ENCODE results near the gene NELFB.

DNA sequence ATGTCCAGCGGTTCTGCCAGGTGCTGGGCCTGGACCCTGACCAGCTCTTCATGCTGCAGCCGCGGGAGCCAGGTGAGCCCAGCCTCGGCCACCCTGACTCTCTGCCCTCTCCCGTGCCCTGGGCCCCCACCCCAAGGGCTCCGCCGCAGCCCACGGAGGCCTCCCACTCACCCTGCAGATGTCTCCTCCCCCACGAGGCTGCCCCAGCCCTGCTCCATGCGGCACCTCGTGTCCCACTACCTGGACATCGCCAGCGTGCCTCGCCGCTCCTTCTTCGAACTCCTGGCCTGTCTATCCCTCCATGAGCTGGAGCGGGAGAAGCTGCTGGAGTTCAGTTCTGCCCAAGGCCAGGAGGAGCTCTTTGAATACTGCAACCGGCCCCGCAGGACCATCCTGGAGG lies 40.5 kb upstream of the NELFB start:
- no peak for TF ChIP-seq EGR1 (IDR thresholded peaks at IDR 0.05)
- no peak for TF ChIP-seq TCF12 (IDR thresholded peaks at IDR 0.05; ENCODE audit: low read depth)
- TF ChIP-seq EP300 (IDR thresholded peaks at IDR 0.05; ENCODE audit: borderline replicate concordance) = no peak
- no peak for TF ChIP-seq NFIC (IDR thresholded peaks at IDR 0.05)
- no peak for TF ChIP-seq FOXM1 (IDR thresholded peaks at IDR 0.05; ENCODE audit: borderline replicate concordance, low read depth)
- TF ChIP-seq, protein P1, sequence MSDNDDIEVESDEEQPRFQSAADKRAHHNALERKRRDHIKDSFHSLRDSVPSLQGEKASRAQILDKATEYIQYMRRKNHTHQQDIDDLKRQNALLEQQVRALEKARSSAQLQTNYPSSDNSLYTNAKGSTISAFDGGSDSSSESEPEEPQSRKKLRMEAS (IDR thresholded peaks at IDR 0.05) = no peak
- TF ChIP-seq CEBPB (IDR thresholded peaks at IDR 0.05) = no peak
- TF ChIP-seq RAD21 (IDR thresholded peaks at IDR 0.05; ENCODE audit: low read depth) = no peak
- no peak for TF ChIP-seq CREB1 (IDR thresholded peaks at IDR 0.05; ENCODE audit: low read depth)
- no peak for TF ChIP-seq YY1 (IDR thresholded peaks at IDR 0.05; ENCODE audit: low read depth)
- TF ChIP-seq, protein P2, sequence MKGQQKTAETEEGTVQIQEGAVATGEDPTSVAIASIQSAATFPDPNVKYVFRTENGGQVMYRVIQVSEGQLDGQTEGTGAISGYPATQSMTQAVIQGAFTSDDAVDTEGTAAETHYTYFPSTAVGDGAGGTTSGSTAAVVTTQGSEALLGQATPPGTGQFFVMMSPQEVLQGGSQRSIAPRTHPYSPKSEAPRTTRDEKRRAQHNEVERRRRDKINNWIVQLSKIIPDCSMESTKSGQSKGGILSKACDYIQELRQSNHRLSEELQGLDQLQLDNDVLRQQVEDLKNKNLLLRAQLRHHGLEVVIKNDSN (IDR thresholded peaks at IDR 0.05) = no peak
